ENCODE results near the gene PIK3R1. TPM values are rescaled to one million over a fixed set of nuclear protein-coding genes. Genes with fewer than 3 reads are reported as not detected.

The PIK3R1 gene
- total RNA-seq = 100 to 1,000 TPM in 2 of 6 experiments, 10 to 100 TPM in 4; 36.3 to 173 (median 72.8) TPM
- long read RNA-seq, partial matches to known transcripts = 3 of 4 reads
- long read RNA-seq, other reads (novel, unspliced or antisense) = 1 of 4 reads

GRCh38 chr5:68215208-68215897 is at the start of gene PIK3R1:
Gene PIK3R1 (plus strand): TSS chr5:68215756. CDS start chr5:68226676, 10,920 bp downstream.
- DNase-seq (peak; percentile 98), ATAC-seq (peak; percentile 86 to 95 (median 88))
- H3K27me3 ChIP-seq = no peaks in the 10 kb centered on the region
- H3K27ac ChIP-seq = peak within 1 kb of the TSS; percentile 93 to 95 (median 94)
- TF ChIP-seq CTCF (IDR thresholded peaks at IDR 0.05) (peak in 3 of 4 donors; percentile 26 to 59 (median 29)), POLR2A (IDR thresholded peaks at IDR 0.05) (peak; percentile 99)
- intact Hi-C loops (cut with DNase I) = no loop called here
- no peaks in the 10 kb centered on the region for H3K36me3 ChIP-seq
- H3K4me3 ChIP-seq = peak within 1 kb of the TSS; percentile 86 to 94 (median 90)
- H3K4me1 ChIP-seq = peaks cover 0 to 30% (median 4%) of the 10 kb centered on the region in 4 donors
- 0% methylated on average over 2 of the region's 78 CpGs for WGBS (ENCODE audit: insufficient coverage, low coverage, low lambda C conversion rate, missing lambda C conversion rate)
- H3K9me3 ChIP-seq = no peaks in the 10 kb centered on the region

- H3K27ac ChIP-seq = peak overlapping the region in 2 of 3 donors; percentile 63 to 81
- ATAC-seq (peak; percentile 66 to 74 (median 72)), DNase-seq (peak in 1 of 3 donors; percentile 56)
- no peaks in the 10 kb centered on the region for H3K9me3 ChIP-seq
- intact Hi-C loops (cut with DNase I) = no loop called here
- no peaks in the 10 kb centered on the region for H3K36me3 ChIP-seq
- no peak for TF ChIP-seq CTCF (IDR thresholded peaks at IDR 0.05)
- no peak for TF ChIP-seq POLR2A (IDR thresholded peaks at IDR 0.05)
- no peak overlapping the region for H3K4me3 ChIP-seq
- WGBS (ENCODE audit: insufficient coverage, low coverage, low lambda C conversion rate, missing lambda C conversion rate) = 37% methylated on average over 4 of the region's 4 CpGs
- no peaks in the 10 kb centered on the region for H3K27me3 ChIP-seq
- peaks cover 0 to 48% (median 15%) of the 10 kb centered on the region in 4 donors for H3K4me1 ChIP-seq
Observed at GRCh38 chr5:68167195-68167651, 48.3 kb upstream of the PIK3R1 start.

- H3K27ac ChIP-seq = peak overlapping the region in 2 of 3 donors; percentile 74 to 86
- no peak for TF ChIP-seq POLR2A (IDR thresholded peaks at IDR 0.05)
- no peaks in the 10 kb centered on the region for H3K9me3 ChIP-seq
- H3K27me3 ChIP-seq = no peaks in the 10 kb centered on the region
- 6% methylated on average over 1 of the region's 1 CpG for WGBS (ENCODE audit: insufficient coverage, low coverage, low lambda C conversion rate, missing lambda C conversion rate)
- H3K4me1 ChIP-seq = peaks cover 0 to 54% (median 15%) of the 10 kb centered on the region in 4 donors
- peak in 1 of 3 donors; percentile 55 for DNase-seq
- ATAC-seq = peak in 2 of 4 donors; percentile 6 to 10
- no peaks in the 10 kb centered on the region for H3K36me3 ChIP-seq
- H3K4me3 ChIP-seq = no peak overlapping the region
- intact Hi-C loops (cut with DNase I) = no loop called here
Observed at GRCh38 chr5:68169903-68170302, 45.7 kb upstream of the PIK3R1 start.

- Histone ChIP-seq H3K9me3 (no peaks in the 10 kb centered on the region), H3K27ac (peak overlapping the region; percentile 0 to 86 (median 74)), H3K4me1 (peaks cover 0 to 54% (median 15%) of the 10 kb centered on the region in 4 donors), H3K27me3 (no peaks in the 10 kb centered on the region), H3K4me3 (peak overlapping the region in 1 of 3 donors; percentile 12), H3K36me3 (no peaks in the 10 kb centered on the region)
- intact Hi-C loops (cut with DNase I) = no loop called here
- 18% methylated on average over 10 of the region's 10 CpGs for WGBS (ENCODE audit: insufficient coverage, low coverage, low lambda C conversion rate, missing lambda C conversion rate)
- no peak for TF ChIP-seq CTCF (IDR thresholded peaks at IDR 0.05)
- TF ChIP-seq POLR2A (IDR thresholded peaks at IDR 0.05) = peak; percentile 53
- DNase-seq (peak; percentile 34 to 92 (median 83)), ATAC-seq (peak; percentile 72 to 86 (median 78))
Observed at GRCh38 chr5:68170826-68171558, 44.6 kb upstream of the PIK3R1 start.
